ENCODE measurements around the gene POU2F2. TPM values are rescaled to one million over a fixed set of nuclear protein-coding genes. Genes with fewer than 3 reads are reported as not detected.

Gene POU2F2
- total RNA-seq, 1 donor from 2014 or later = 6.1 TPM

DNA sequence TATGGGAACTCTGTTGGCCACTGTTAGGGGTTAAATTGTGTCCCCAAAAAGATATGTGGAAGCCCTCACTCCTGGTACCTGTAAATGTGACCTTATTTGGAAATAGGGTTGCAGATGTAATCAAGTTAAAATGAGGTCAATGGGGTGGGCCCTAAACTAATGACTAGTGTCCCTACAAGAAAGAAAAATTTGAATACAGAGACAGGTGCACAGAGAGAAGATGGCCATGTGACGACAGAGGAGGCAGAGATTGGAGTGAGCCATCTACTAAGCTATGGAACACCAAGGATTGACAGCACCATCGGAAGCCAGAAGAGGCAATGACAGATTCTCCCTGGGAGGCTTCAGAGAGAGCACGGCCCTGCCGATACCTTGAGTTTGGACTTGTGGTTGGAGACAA, 16.5 kb downstream of the POU2F2 start:
- H3K4me1 ChIP-seq = no peaks in the 10 kb centered on the region
- intact Hi-C loops (cut with DNase I) = no loop called here
- no peaks in the 10 kb centered on the region for H3K27me3 ChIP-seq
- TF ChIP-seq, protein P1, sequence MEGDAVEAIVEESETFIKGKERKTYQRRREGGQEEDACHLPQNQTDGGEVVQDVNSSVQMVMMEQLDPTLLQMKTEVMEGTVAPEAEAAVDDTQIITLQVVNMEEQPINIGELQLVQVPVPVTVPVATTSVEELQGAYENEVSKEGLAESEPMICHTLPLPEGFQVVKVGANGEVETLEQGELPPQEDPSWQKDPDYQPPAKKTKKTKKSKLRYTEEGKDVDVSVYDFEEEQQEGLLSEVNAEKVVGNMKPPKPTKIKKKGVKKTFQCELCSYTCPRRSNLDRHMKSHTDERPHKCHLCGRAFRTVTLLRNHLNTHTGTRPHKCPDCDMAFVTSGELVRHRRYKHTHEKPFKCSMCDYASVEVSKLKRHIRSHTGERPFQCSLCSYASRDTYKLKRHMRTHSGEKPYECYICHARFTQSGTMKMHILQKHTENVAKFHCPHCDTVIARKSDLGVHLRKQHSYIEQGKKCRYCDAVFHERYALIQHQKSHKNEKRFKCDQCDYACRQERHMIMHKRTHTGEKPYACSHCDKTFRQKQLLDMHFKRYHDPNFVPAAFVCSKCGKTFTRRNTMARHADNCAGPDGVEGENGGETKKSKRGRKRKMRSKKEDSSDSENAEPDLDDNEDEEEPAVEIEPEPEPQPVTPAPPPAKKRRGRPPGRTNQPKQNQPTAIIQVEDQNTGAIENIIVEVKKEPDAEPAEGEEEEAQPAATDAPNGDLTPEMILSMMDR (IDR thresholded peaks at IDR 0.05) = no peak
- DNase-seq (no peak), ATAC-seq (no peak)
- no peaks in the 10 kb centered on the region for H3K36me3 ChIP-seq
- no peaks in the 10 kb centered on the region for H3K9me3 ChIP-seq
- H3K4me3 ChIP-seq = no peak overlapping the region
- H3K27ac ChIP-seq = no peak overlapping the region

DNA sequence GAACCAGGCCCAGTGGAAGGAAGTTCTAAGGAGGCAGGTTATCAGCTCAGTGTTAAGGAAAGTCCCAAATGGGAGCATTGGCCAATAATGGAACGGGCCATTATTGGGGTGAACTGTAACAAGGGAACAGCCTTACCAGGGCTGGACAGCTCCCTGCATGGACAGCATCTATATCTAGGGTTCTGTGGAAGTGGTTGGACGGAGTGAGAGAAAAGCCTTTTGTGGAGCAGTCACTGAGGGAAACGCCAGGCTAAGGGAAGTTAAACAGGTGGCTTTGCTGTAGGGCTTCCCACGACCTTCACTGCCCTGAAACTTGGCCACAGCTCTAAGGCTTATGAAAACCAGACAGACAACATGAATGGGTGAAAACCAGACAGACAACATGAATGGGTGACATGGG, 17.0 kb downstream of the POU2F2 start:
- DNase-seq = no peak
- TF ChIP-seq, protein P1 (IDR thresholded peaks at IDR 0.05) = no peak
- no peaks in the 10 kb centered on the region for H3K36me3 ChIP-seq
- H3K9me3 ChIP-seq = no peaks in the 10 kb centered on the region
- ATAC-seq = no peak
- no peak overlapping the region for H3K4me3 ChIP-seq
- no peaks in the 10 kb centered on the region for H3K4me1 ChIP-seq
- H3K27ac ChIP-seq = no peak overlapping the region
- no peaks in the 10 kb centered on the region for H3K27me3 ChIP-seq
- intact Hi-C loops (cut with DNase I) = no loop called here

DNA sequence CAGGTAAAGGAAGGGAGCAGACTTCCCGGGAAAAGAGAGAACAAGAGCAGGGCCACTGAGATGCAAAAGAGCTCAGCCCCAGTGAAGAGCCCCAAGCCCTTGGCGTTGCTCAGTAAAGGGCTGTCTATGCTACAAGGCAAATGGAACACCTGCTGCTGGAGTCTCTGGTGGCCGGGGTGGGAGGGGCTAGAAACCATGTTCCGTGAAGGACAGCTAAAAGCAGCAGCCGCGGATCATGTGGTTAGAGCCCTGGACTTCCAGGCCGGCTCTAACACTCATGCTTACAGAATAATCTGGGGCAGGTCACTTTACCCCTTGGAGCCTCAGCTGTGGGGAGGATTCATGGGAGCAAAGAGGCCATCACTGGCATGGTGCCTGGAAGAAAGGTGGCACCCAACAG, 17.8 kb downstream of the POU2F2 start:
- TF ChIP-seq, protein P1 (IDR thresholded peaks at IDR 0.05) = no peak
- Histone ChIP-seq H3K27me3 (no peaks in the 10 kb centered on the region), H3K36me3 (no peaks in the 10 kb centered on the region), H3K9me3 (no peaks in the 10 kb centered on the region), H3K4me3 (no peak overlapping the region), H3K4me1 (no peaks in the 10 kb centered on the region), H3K27ac (no peak overlapping the region)
- ATAC-seq (no peak), DNase-seq (no peak)
- intact Hi-C loops (cut with DNase I) = no loop called here

DNA sequence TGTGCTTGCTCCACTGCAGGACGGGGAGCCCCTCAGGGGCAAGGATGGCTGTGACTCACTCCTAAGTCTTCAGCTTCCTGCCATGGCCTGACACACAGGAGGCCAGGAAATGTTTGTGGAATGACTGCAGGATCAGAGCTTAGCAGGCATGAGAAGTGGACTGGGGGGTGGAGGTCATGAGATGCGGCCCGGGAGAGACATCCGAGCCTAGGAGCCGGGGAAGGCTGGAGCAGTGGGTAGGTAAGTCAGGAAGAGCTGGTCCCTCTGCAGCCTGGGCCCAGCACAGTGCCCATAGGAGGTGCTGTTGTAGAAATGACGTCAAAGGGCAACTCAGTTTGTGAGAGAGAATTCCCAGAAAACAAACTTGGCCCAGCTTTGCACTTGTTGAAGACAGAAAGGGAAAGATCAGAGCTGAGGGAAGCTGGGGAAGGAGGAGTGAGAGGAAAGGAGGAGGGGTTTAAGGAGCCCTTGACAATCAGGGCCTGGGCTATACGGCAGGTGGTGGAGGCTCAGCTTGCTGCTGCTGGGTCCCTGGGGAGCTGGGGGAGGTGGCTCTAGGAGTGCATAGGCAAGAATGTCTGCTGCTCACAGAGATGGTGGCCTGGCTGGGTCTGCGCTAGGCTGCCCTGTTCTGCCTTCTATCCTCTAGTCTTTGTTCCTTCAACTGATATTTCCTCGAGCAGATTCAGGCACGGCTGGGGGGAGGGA, 18.5 kb downstream of the POU2F2 start:
- ATAC-seq (no peak), DNase-seq (no peak)
- TF ChIP-seq, protein P1 (IDR thresholded peaks at IDR 0.05) = no peak
- Histone ChIP-seq H3K27ac (no peak overlapping the region), H3K9me3 (no peaks in the 10 kb centered on the region), H3K27me3 (no peaks in the 10 kb centered on the region), H3K4me1 (no peaks in the 10 kb centered on the region), H3K4me3 (no peak overlapping the region), H3K36me3 (no peaks in the 10 kb centered on the region)
- intact Hi-C loops (cut with DNase I) = no loop called here

DNA sequence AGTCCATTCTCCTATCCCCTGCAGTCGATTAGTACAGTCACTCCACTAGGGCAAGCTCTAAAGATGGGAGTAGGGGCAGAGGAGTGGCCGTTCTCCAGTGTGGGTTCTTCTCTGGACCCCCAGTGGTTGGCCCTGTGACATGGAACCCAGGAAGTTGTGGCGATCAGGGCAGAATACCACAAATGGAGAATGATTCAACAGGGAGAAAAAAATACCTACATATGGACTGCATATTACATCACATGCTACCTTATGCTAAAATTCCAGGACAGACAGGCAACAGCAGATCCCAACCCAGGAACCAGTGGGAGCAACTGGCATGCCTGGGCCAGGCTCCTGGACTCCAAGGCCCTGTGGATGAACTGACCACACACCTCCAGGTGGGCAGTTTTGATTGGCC, 20.4 kb downstream of the POU2F2 start:
- no peak overlapping the region for H3K4me3 ChIP-seq
- ATAC-seq = no peak
- no peak overlapping the region for H3K27ac ChIP-seq
- H3K27me3 ChIP-seq = no peaks in the 10 kb centered on the region
- intact Hi-C loops (cut with DNase I) = no loop called here
- no peaks in the 10 kb centered on the region for H3K9me3 ChIP-seq
- no peaks in the 10 kb centered on the region for H3K4me1 ChIP-seq
- DNase-seq = no peak
- H3K36me3 ChIP-seq = no peaks in the 10 kb centered on the region
- TF ChIP-seq, protein P1 (IDR thresholded peaks at IDR 0.05) = no peak

DNA sequence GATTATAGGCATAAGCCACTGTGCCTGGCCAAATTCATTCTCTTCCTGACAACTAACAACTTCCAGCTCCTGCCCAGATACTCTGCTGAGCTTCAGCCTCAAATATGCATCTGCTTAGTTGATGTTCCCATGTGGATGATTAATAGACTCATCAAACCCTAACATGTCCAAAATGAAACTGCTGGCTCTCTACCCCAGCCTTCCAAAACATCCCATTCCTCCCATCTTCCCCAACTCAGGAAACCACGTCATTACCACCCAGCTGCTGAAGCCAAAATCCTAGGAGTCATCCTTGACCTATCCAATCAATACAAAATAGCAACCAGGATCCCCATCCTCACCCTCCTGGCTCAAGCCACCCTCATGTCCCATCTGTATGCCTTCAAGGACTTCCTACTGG, 20.9 kb downstream of the POU2F2 start:
- no peaks in the 10 kb centered on the region for H3K9me3 ChIP-seq
- H3K36me3 ChIP-seq = no peaks in the 10 kb centered on the region
- intact Hi-C loops (cut with DNase I) = no loop called here
- TF ChIP-seq, protein P1 (IDR thresholded peaks at IDR 0.05) = no peak
- H3K4me1 ChIP-seq = no peaks in the 10 kb centered on the region
- no peaks in the 10 kb centered on the region for H3K27me3 ChIP-seq
- no peak for DNase-seq
- H3K4me3 ChIP-seq = no peak overlapping the region
- ATAC-seq = no peak
- no peak overlapping the region for H3K27ac ChIP-seq
